GM23338 (cell line): ENCODE data around the gene CDC42BPB. TPM values are rescaled to one million over a fixed set of nuclear protein-coding genes. Genes with fewer than 3 reads are reported as not detected.

Experiments
- ATAC-seq: fragments of 200-7000 bp; cut with Tn5 transposase; 3 replicates; pipeline ENCODE4 v1.9.1; 2020
- DNase-seq: peaks from one replicate; pipeline ENCODE4 v3.0.0-alpha.2; 2015; ENCODE audit warnings: low spot score
- H2AFZ ChIP-seq: fragments of 200-600 bp; sonication (generic); 2 replicates; pipeline ENCODE4 v1.8.0; 2016; ENCODE audit warnings: antibody characterized with exemption, mild to moderate bottlenecking, moderate library complexity
- H3F3A ChIP-seq: fragments of 200-600 bp; sonication (generic); replicated peaks from 2 replicates; pipeline ENCODE4 v1.8.0; 2017; ENCODE audit warnings: antibody characterized with exemption, mixed run types, low read depth
- H3K27ac ChIP-seq: fragments of 200-600 bp; sonication (generic); 2 replicates; pipeline ENCODE4 v1.6.1; 2016; ENCODE audit warnings: low read depth
- H3K27me3 ChIP-seq: fragments of 200-600 bp; sonication (generic); 2 replicates; pipeline ENCODE4 v1.8.0; 2016; ENCODE audit warnings: mild to moderate bottlenecking, mixed run types, moderate library complexity; ENCODE audit not compliant: insufficient read depth
- H3K36me3 ChIP-seq: fragments of 200-600 bp; sonication (generic); 2 replicates; pipeline ENCODE4 v1.8.0; 2016; ENCODE audit warnings: mild to moderate bottlenecking; ENCODE audit not compliant: insufficient read depth
- H3K4me1 ChIP-seq: fragments of 200-600 bp; sonication (generic); 2 replicates; pipeline ENCODE4 v1.8.0; 2016; ENCODE audit warnings: mild to moderate bottlenecking, moderate library complexity; ENCODE audit not compliant: insufficient read depth
- H3K4me2 ChIP-seq: fragments of 200-600 bp; sonication (generic); 2 replicates; pipeline ENCODE4 v1.7.1; 2017; ENCODE audit warnings: mixed run types
- H3K4me3 ChIP-seq: fragments of 200-600 bp; sonication (generic); 2 replicates; pipeline ENCODE4 v1.6.1; 2016; ENCODE audit warnings: mixed run types
- H3K79me2 ChIP-seq: fragments of 200-600 bp; sonication (generic); replicated peaks from 2 replicates; pipeline ENCODE4 v1.8.0; 2017; ENCODE audit warnings: mild to moderate bottlenecking; ENCODE audit not compliant: insufficient read depth
- H3K9me2 ChIP-seq: fragments of 200-600 bp; sonication (generic); 2 replicates; pipeline ENCODE4 v1.8.0; 2017; ENCODE audit not compliant: insufficient read depth
- H4K20me1 ChIP-seq: fragments of 200-600 bp; sonication (generic); replicated peaks from 2 replicates; pipeline ENCODE4 v1.8.0; 2017; ENCODE audit warnings: mild to moderate bottlenecking; ENCODE audit not compliant: insufficient read depth
- H3K27ac Mint-ChIP-seq: 2 replicates; pipeline ENCODE4 v1.8.0; 2020; ENCODE audit warnings: inconsistent platforms, mild to moderate bottlenecking, moderate library complexity, mixed read lengths
- H3K27me3 Mint-ChIP-seq: 3 replicates; pipeline ENCODE4 v1.8.0; 2022; ENCODE audit warnings: low read depth, mild to moderate bottlenecking, moderate library complexity, mixed read lengths, inconsistent platforms; ENCODE audit not compliant: insufficient read depth, poor library complexity
- H3K36me3 Mint-ChIP-seq: 3 replicates; pipeline ENCODE4 v1.8.0; 2021; ENCODE audit warnings: low read depth, mild to moderate bottlenecking, inconsistent platforms, moderate library complexity, mixed read lengths
- H3K4me1 Mint-ChIP-seq: 3 replicates; pipeline ENCODE4 v1.8.0; 2020; ENCODE audit warnings: mild to moderate bottlenecking, inconsistent platforms, mixed read lengths
- H3K4me3 Mint-ChIP-seq: 3 replicates; pipeline ENCODE4 v1.8.0; 2021; ENCODE audit warnings: moderate library complexity, mild to moderate bottlenecking, inconsistent platforms, mixed read lengths
- H3K9me3 Mint-ChIP-seq: 3 replicates; pipeline ENCODE4 v1.8.0; 2020; ENCODE audit warnings: moderate library complexity, mild to moderate bottlenecking, inconsistent platforms, mixed read lengths
- CREB1 ChIP-seq: fragments of 250-450 bp; sonication (Bioruptor Pico); IDR thresholded peaks from 2 replicates; pipeline ENCODE4 v1.5.0; 2020; ENCODE audit warnings: low read depth, mild to moderate bottlenecking, moderate library complexity
- ETS1 ChIP-seq: IDR thresholded peaks from 2 replicates; pipeline ENCODE4 v1.6.1; 2016; ENCODE audit warnings: antibody characterized with exemption
- EZH2phosphoT487 ChIP-seq: fragments of 200-600 bp; sonication (generic); IDR thresholded peaks from one replicate; pipeline ENCODE4 v1.8.1; 2018; ENCODE audit warnings: antibody characterized with exemption; ENCODE audit not compliant: unreplicated experiment
- NANOG ChIP-seq: IDR thresholded peaks from 2 replicates; pipeline ENCODE4 v1.6.1; 2016; ENCODE audit warnings: antibody characterized with exemption, borderline replicate concordance
- REST ChIP-seq: IDR thresholded peaks from one replicate; pipeline ENCODE4 v1.6.1; 2018; ENCODE audit warnings: antibody characterized with exemption; ENCODE audit not compliant: unreplicated experiment
- STAT1 ChIP-seq: IDR thresholded peaks from one replicate; pipeline ENCODE4 v1.6.1; 2016; ENCODE audit warnings: antibody characterized with exemption; ENCODE audit not compliant: unreplicated experiment
- ZNF114 ChIP-seq: fragments of 250-450 bp; sonication (Bioruptor Pico); IDR thresholded peaks from 2 replicates; pipeline ENCODE4 v1.5.0; 2020; ENCODE audit warnings: mild to moderate bottlenecking, moderate library complexity
- ZNF331 ChIP-seq: fragments of 250-450 bp; sonication (Bioruptor Pico); IDR thresholded peaks from 2 replicates; pipeline ENCODE4 v1.5.0; 2020; ENCODE audit warnings: low read depth, mild to moderate bottlenecking, moderate library complexity
- polyA plus RNA-seq: library from polyadenylated mRNA; unstranded; fragments of >200 nt; fragmentation: Nextera tagmentation; extraction: Ambion mirVana; gene quantifications from 2 replicates; pipeline ENCODE4 v1.2.1, GENCODE V29; 2016
- total RNA-seq: library from RNA; depleted of rRNA; stranded (reverse); fragments of >200 nt; shearing (Covaris generic); gene quantifications from 2 replicates; pipeline ENCODE4 v1.2.3, GENCODE V29; 2014

Gene CDC42BPB
- total and polyA plus RNA-seq, 2 experiments from 2014 or later, result 12.3 to 127 TPM

GRCh38 chr14:102914474-102915291 lies 142.7 kb downstream of the CDC42BPB start (continued):
- TF ChIP-seq REST, result no peak
- TF ChIP-seq ZNF114 (CRISPR knock-in tag), result no peak
- no peak for TF ChIP-seq EZH2phosphoT487
- TF ChIP-seq STAT1, result no peak

- H2AFZ ChIP-seq, result no peak overlapping the region
- ATAC-seq (no peak; the same call in 2 of the 3 replicates), DNase-seq (no peak)
- H3K27ac ChIP-seq, result peak overlapping the region; percentile 39; the same call in 1 of the 2 replicates
- no peak for TF ChIP-seq NANOG
- TF ChIP-seq EZH2phosphoT487, result no peak
- TF ChIP-seq ETS1, result no peak
- TF ChIP-seq CREB1 (CRISPR knock-in tag), result no peak
- TF ChIP-seq ZNF331 (CRISPR knock-in tag), result no peak
- no peak overlapping the region for H3K4me3 ChIP-seq
- Mint-ChIP-seq H3K9me3 (no peaks in the 10 kb centered on the region; the same call in 1 of the 3 replicates), H3K36me3 (no peaks in the 10 kb centered on the region), H3K27ac (0 out of 2 replicates have a peak overlapping the region, but pooled peaks have one; percentile 47), H3K27me3 (peaks cover 2% of the 10 kb centered on the region), H3K4me3 (no peak overlapping the region), H3K4me1 (no peaks in the 10 kb centered on the region)
- H3K79me2 ChIP-seq, result no peaks in the 10 kb centered on the region
- no peak overlapping the region for H3K4me2 ChIP-seq
- no peaks in the 10 kb centered on the region for H3K36me3 ChIP-seq
- H3F3A ChIP-seq, result 0 out of 2 replicates have a peak, but pooled peaks cover 7% of the 10 kb centered on the region
- no peaks in the 10 kb centered on the region for H3K9me2 ChIP-seq
- no peaks in the 10 kb centered on the region for H3K4me1 ChIP-seq
- no peaks in the 10 kb centered on the region for H3K27me3 ChIP-seq
- H4K20me1 ChIP-seq, result no peaks in the 10 kb centered on the region; the same call in 1 of the 2 replicates
These were observed 143.8 kb downstream of the CDC42BPB start for GRCh38 chr14:102913341-102914211.
